GM12878 (cell line): ENCODE results near the gene PABPC1L. TPM values are rescaled to one million over a fixed set of nuclear protein-coding genes. Genes with fewer than 3 reads are reported as not detected.

ENCODE experiments used
- ATF7 ChIP-seq: fragments of 450-650 bp; IDR thresholded peaks from 2 replicates; pipeline ENCODE4 v1.6.1; 2016; ENCODE audit warnings: low read depth, mild to moderate bottlenecking
- BCL3 ChIP-seq: IDR thresholded peaks from 2 replicates; pipeline ENCODE4 v1.6.1; 2011; ENCODE audit warnings: borderline replicate concordance, low read depth, mild to moderate bottlenecking, moderate library complexity, low read length; ENCODE audit not compliant: insufficient read depth, poor library complexity, severe bottlenecking
- BHLHE40 ChIP-seq, 2 experiments: fragments of 450-650 bp in 1 of 2; IDR thresholded peaks; 2 replicates each; pipeline ENCODE4 v1.6.1; 2011 to 2017; ENCODE audit warnings: low read depth in 2 of 2, borderline replicate concordance in 1 of 2, improper control_type of control experiment in 1 of 2, low read length in 1 of 2, mild to moderate bottlenecking in 1 of 2
- BRCA1 ChIP-seq: IDR thresholded peaks from 2 replicates; pipeline ENCODE4 v1.6.1; 2011; ENCODE audit warnings: low read depth, low read length, improper control_type of control experiment
- CREM ChIP-seq: IDR thresholded peaks from 2 replicates; pipeline ENCODE4 v1.6.1; 2014; ENCODE audit warnings: antibody characterized with exemption, low read depth
- HCFC1 ChIP-seq: fragments of 150-350 bp; IDR thresholded peaks from 2 replicates; pipeline ENCODE4 v1.6.1; 2014; ENCODE audit warnings: low read length
- IRF5 ChIP-seq: fragments of 450-650 bp; IDR thresholded peaks from 2 replicates; pipeline ENCODE4 v1.6.1; 2017; ENCODE audit warnings: borderline replicate concordance
- KDM1A ChIP-seq: fragments of 200-600 bp; sonication (generic); IDR thresholded peaks from 2 replicates; pipeline ENCODE4 v1.6.1; 2016; ENCODE audit warnings: borderline replicate concordance
- MAX ChIP-seq: IDR thresholded peaks from 2 replicates; pipeline ENCODE4 v1.6.1; 2012; ENCODE audit warnings: low read depth, low read length, improper control_type of control experiment
- NR2C2 ChIP-seq: IDR thresholded peaks from 2 replicates; pipeline ENCODE4 v1.6.1; 2011; ENCODE audit warnings: borderline replicate concordance, low read depth; ENCODE audit not compliant: control insufficient read depth, insufficient read length
- PML ChIP-seq: IDR thresholded peaks from 2 replicates; pipeline ENCODE4 v1.6.1; 2012; ENCODE audit warnings: low read length, inconsistent platforms
- RB1 ChIP-seq: fragments of 450-650 bp; formaldehyde crosslinking; IDR thresholded peaks from 2 replicates; pipeline ENCODE4 v1.6.1; 2017; ENCODE audit warnings: mild to moderate bottlenecking, borderline replicate concordance
- REST ChIP-seq: IDR thresholded peaks from 2 replicates; pipeline ENCODE4 v1.6.1; 2012; ENCODE audit warnings: mild to moderate bottlenecking, low read depth, low read length
- RUNX3 ChIP-seq: IDR thresholded peaks from 2 replicates; pipeline ENCODE4 v1.6.1; 2012; ENCODE audit warnings: low read length, inconsistent platforms
- SUZ12 ChIP-seq: fragments of 200-600 bp; sonication (generic); IDR thresholded peaks from one replicate; pipeline ENCODE4 v1.6.1; 2018; ENCODE audit warnings: antibody characterized with exemption, mild to moderate bottlenecking; ENCODE audit not compliant: unreplicated experiment
- ZNF217 ChIP-seq: fragments of 450-650 bp; IDR thresholded peaks from 2 replicates; pipeline ENCODE4 v1.6.1; 2017; ENCODE audit warnings: antibody characterized with exemption, mild to moderate bottlenecking
- ZNF592 ChIP-seq: fragments of 450-650 bp; IDR thresholded peaks from 2 replicates; pipeline ENCODE4 v1.6.1; 2017; ENCODE audit warnings: mild to moderate bottlenecking, moderate library complexity
- ZNF622 ChIP-seq: fragments of 450-650 bp; IDR thresholded peaks from 2 replicates; pipeline ENCODE4 v1.6.1; 2017; ENCODE audit warnings: mild to moderate bottlenecking, inconsistent platforms
- polyA plus RNA-seq, 11 experiments: library from polyadenylated mRNA; depleted of rRNA in 4 of 11; unstranded in 6 of 11; stranded (reverse) in 5 of 11; fragments of >200 nt; fragmentation: Nextera tagmentation in 4 of 11; fragmentation: Illumina TruSeq in 1 of 11; extraction: Ambion mirVana in 4 of 11; extraction: Trizol in 1 of 11; gene quantifications; 1 replicate in 1 of 11; 2 replicates in 10 of 11; pipeline versions ENCODE4 v1.2.1 to v1.2.3, GENCODE V29; 2011 to 2016; ENCODE audit warnings: inconsistent platforms in 2 of 11, missing spikeins in 2 of 11, low read depth in 1 of 11
- total RNA-seq, 4 experiments: library from RNA; depleted of rRNA in 3 of 4; stranded (reverse); fragments of >200 nt in 3 of 4; fragmentation: Illumina TruSeq in 1 of 4; extraction: Trizol in 1 of 4; gene quantifications; 2 replicates each; pipeline versions ENCODE4 v1.2.1 to v1.2.3, GENCODE V29; 2013 to 2021

The PABPC1L gene
- total and polyA plus RNA-seq, 10 of the 15 experiments (the other 5 are each of a cell fraction or from before 2014, with no cell fraction given) = 6.1 to 66.8 (median 11.9) TPM

- TF ChIP-seq ZNF592 (no peak), BHLHE40 (IDR thresholded peaks at IDR 0.05; ENCODE audit: borderline replicate concordance in 1 of 2, low read depth in 2 of 2, low read length in 1 of 2) (peak; percentile 89 to 94), BRCA1 (no peak), RUNX3 (peak; percentile 81), CREM (peak; percentile 30; the same call in 1 of the 2 replicates), NR2C2 (no peak), SUZ12 (no peak), IRF5 (no peak; the same call in 1 of the 2 replicates), ZNF217 (no peak), MAX (peak; percentile 77), PML (peak; percentile 89), BCL3 (no peak), ATF7 (no peak), REST (no peak), ZNF622 (no peak), KDM1A (no peak), HCFC1 (peak; percentile 53), RB1 (peak; percentile 96; the same call in 1 of the 2 replicates)
Measured at GRCh38 chr20:44966030-44966961, 56.4 kb downstream of the PABPC1L start, which contains the start of gene STK4 (continued).
